ENCODE data around the gene EMB. TPM values are rescaled to one million over a fixed set of nuclear protein-coding genes. Genes with fewer than 3 reads are reported as not detected.
"Not testable (repeated sequence)": the region's sequence is repeated elsewhere in the genome, so short reads cannot be mapped to it uniquely, and the experiment has no call there.

EMB gene
- total RNA-seq, 4 donors from 2014 or later = 0.20 to 13.0 (median 7.9) TPM

DNA sequence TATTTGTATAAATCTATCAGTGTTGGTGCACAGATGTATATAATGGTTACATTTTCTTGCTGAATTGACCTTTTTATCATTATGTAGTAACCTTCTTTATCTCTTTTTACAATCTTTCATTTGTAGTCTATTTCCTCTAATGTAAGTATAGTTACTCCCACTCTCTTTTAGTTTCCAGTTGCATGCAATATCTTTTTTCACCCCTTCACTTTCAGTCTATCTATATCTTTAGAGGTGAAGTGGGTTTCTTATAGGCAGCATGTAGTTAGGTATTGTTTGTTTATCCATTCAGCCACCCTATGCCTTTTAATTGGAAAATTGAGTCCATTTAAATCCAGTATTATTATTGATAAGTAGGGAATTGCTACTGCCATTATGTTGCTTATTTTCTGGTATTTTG is 6.1 kb upstream of the EMB start:
- Histone ChIP-seq H3K27me3 (no peaks in the 10 kb centered on the region), H3K27ac (no peak overlapping the region), H3K4me1 (no peaks in the 10 kb centered on the region), H3K4me3 (no peak overlapping the region), H3K9me3 (no peaks in the 10 kb centered on the region), H3K36me3 (no peaks in the 10 kb centered on the region)
- in situ Hi-C loops (cut with MboI; ENCODE audit: low pct_ligation_motif_present in 1 of 4, low pct_unique_long_range_greater_than_20kb in 1 of 4, low sequenced_read_pairs in 3 of 4) (no loop called here), intact Hi-C loops (cut with DNase I; ENCODE audit: low total_unique reads) (loop anchor here (10.0 kb wide), 1 partner anchor 708 kb away; no protein-coding TSS in a partner anchor)
- no peak for DNase-seq
- TF ChIP-seq POLR2A (IDR thresholded peaks at IDR 0.05) (no peak), POLR2AphosphoS5 (IDR thresholded peaks at IDR 0.05) (no peak), EP300 (IDR thresholded peaks at IDR 0.05; ENCODE audit: low read depth) (no peak)
- TF ChIP-seq, protein P1, sequence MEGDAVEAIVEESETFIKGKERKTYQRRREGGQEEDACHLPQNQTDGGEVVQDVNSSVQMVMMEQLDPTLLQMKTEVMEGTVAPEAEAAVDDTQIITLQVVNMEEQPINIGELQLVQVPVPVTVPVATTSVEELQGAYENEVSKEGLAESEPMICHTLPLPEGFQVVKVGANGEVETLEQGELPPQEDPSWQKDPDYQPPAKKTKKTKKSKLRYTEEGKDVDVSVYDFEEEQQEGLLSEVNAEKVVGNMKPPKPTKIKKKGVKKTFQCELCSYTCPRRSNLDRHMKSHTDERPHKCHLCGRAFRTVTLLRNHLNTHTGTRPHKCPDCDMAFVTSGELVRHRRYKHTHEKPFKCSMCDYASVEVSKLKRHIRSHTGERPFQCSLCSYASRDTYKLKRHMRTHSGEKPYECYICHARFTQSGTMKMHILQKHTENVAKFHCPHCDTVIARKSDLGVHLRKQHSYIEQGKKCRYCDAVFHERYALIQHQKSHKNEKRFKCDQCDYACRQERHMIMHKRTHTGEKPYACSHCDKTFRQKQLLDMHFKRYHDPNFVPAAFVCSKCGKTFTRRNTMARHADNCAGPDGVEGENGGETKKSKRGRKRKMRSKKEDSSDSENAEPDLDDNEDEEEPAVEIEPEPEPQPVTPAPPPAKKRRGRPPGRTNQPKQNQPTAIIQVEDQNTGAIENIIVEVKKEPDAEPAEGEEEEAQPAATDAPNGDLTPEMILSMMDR (IDR thresholded peaks at IDR 0.05) = no peak

DNA sequence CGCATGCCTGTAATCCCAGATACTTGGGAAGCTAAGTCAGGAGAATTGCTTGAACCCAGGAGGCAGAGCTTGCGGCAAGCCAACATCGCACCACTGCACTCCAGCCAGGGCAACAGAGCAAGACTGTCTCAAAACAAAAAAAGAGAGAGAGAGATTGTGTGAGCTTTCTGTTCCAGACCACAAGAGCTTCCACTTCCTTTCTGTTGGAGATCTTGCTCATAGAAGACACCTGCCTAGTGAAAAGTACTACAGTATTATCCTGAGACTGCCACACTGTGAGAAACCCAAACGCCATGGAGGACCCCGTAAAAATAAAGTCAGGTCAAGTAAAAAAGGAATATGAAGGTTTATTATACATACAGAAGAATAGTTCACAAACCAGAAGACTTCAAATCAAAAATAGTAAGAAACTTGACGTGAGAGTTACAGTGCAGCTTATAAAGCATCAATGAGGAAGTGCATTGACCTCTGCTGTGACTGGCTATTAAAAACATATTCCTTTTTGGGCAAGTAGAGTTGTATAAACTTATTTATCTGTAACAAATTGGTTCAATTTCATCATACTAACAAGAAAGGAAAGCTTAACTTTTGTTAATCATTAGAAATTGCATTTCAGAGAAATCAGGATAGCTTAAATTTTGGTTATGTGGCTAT is 4.3 kb upstream of the EMB start:
- Histone ChIP-seq H3K4me1 (no peaks in the 10 kb centered on the region), H3K9me3 (no peaks in the 10 kb centered on the region), H3K4me3 (no peak overlapping the region), H3K27ac (peak overlapping the region in 1 of 4 donors; percentile 52), H3K27me3 (peaks cover 10% of the 10 kb centered on the region), H3K36me3 (no peaks in the 10 kb centered on the region)
- TF ChIP-seq POLR2AphosphoS5 (IDR thresholded peaks at IDR 0.05) (no peak), POLR2A (IDR thresholded peaks at IDR 0.05) (no peak), EP300 (IDR thresholded peaks at IDR 0.05; ENCODE audit: low read depth) (no peak)
- TF ChIP-seq, protein P1 (IDR thresholded peaks at IDR 0.05) = no peak
- DNase-seq = peak; percentile 10
- 60 to 62% methylated on average over 6 of the region's 6 CpGs for WGBS, 2 donors (ENCODE audit: low coverage in 1 of 2)
- intact Hi-C loops (cut with DNase I; ENCODE audit: low total_unique reads) (loop anchor here (10.0 kb wide), 1 partner anchor 709 kb away; no protein-coding TSS in a partner anchor), in situ Hi-C loops (cut with MboI; ENCODE audit: low pct_ligation_motif_present in 1 of 4, low pct_unique_long_range_greater_than_20kb in 1 of 4, low sequenced_read_pairs in 3 of 4) (no loop called here)

DNA sequence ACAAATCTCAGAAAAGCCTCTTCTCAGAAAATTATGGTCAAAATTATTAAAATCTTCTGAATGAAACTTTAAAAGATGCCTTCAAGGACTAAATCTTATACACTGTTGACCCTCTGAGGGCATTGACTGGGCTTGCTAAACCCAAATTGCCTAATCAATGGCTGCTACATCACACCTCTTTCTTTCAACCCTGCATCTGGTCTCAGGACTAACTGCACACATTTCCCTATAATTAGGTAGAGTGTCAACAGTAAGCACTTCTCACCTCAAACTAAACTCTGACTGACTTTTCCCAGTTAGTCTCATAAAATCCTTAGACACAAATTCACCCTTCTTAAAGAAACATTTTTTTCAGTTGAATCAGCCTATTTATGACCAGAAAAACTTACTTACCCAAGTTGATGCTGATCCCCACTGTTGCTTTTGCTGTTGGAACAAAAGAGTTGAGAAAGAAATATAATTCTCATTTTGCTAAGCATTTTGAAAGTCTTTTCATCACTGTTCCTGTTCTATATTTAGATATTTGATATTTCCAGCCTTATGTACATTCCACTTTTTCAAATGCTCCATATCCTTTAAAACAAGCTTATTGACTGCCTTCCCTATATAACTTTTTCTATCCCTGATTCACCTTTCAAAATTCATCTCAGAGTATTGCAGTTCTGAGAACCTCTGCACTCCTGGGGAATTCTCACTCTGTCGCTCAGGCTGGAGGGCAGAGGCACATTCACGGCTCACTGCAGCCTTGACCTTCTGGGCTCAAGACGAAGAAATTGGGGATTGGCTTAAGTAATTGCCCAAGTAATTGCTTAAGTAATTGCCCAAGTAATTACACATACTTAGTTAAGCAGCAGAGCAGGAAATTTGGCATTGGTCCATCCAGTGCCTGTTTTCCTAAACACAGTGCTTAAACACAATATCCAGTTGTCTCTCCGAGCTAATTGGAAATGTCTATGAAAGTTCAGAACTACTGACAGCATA is 1.8 kb upstream of the EMB start:
- intact Hi-C loops (cut with DNase I; ENCODE audit: low total_unique reads) = loop anchor here (10.0 kb wide), 1 partner anchor 712 kb away; no protein-coding TSS in a partner anchor
- peaks cover 10% of the 10 kb centered on the region for H3K27me3 ChIP-seq
- WGBS, 2 donors (ENCODE audit: low coverage in 1 of 2) = 49 to 100% methylated on average over 1 to 4 of the region's 4 CpGs
- H3K4me1 ChIP-seq; DNase-seq; H3K27ac ChIP-seq; in situ Hi-C loops (cut with MboI; ENCODE audit: low pct_ligation_motif_present in 1 of 4, low pct_unique_long_range_greater_than_20kb in 1 of 4, low sequenced_read_pairs in 3 of 4); H3K9me3 ChIP-seq; H3K4me3 ChIP-seq; H3K36me3 ChIP-seq: not testable (repeated sequence)

DNA sequence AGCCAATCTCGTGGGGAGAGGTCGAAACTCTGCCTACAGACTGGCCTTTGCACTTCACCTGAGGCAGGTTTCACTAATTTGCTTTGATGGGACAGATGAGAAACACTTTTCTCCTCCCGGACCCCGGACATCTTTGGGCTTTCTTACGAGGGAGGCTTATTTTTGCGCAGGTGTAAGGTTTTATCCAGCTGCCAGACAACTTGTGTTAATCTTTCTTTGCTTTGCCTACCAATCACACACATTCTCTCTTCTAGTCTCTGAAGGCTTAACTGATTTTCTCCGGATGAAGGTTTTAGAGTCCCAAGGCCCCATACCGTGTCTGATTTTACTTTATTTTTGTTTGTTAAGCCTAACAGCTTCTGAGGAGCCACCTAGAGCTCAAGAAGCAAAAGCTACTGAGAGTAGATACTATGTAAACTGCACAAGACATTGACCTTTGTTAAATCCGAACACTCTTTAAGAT is 436 bp upstream of the EMB start:
- H3K36me3 ChIP-seq = no peaks in the 10 kb centered on the region
- intact Hi-C loops (cut with DNase I; ENCODE audit: low total_unique reads) = loop anchor here (10.0 kb wide), 1 partner anchor 713 kb away; no protein-coding TSS in a partner anchor
- peaks cover 10% of the 10 kb centered on the region for H3K27me3 ChIP-seq
- H3K4me1 ChIP-seq = no peaks in the 10 kb centered on the region
- WGBS, 2 donors (ENCODE audit: low coverage in 1 of 2) = 16 to 31% methylated on average over 7 to 9 of the region's 9 CpGs
- no peaks in the 10 kb centered on the region for H3K9me3 ChIP-seq
- in situ Hi-C loops (cut with MboI; ENCODE audit: low pct_ligation_motif_present in 1 of 4, low pct_unique_long_range_greater_than_20kb in 1 of 4, low sequenced_read_pairs in 3 of 4) = no loop called here
- H3K27ac ChIP-seq = peak overlapping the region; percentile 71 to 84 (median 78)
- peak overlapping the region in 3 of 4 donors; percentile 29 to 56 (median 33) for H3K4me3 ChIP-seq
- TF ChIP-seq, protein P1 (IDR thresholded peaks at IDR 0.05) = no peak
- TF ChIP-seq EP300 (IDR thresholded peaks at IDR 0.05; ENCODE audit: low read depth) (no peak), POLR2A (IDR thresholded peaks at IDR 0.05) (no peak), POLR2AphosphoS5 (IDR thresholded peaks at IDR 0.05) (no peak)
- DNase-seq = no peak

Measured in transverse colon (tissue), 4 donors.